K562 (cell line): ENCODE measurements around the gene FNDC11. TPM values are rescaled to one million over a fixed set of nuclear protein-coding genes. Genes with fewer than 3 reads are reported as not detected.

Experiments used
- ATAC-seq: fragments of 200-7000 bp; cut with Tn5 transposase; 3 replicates; pipeline ENCODE4 v1.9.1; 2020; ENCODE audit warnings: moderate library complexity
- BruUV-seq: library from RNA; stranded (reverse); fragments of 400-500 nt; replicated peaks from 2 replicates; lab custom pipeline; 2021; lab: Mats Ljungman, UMichigan
- CTCF ChIA-PET: fragments of 300-600 bp; formaldehyde crosslinking; extraction: SDS; loops from one replicate; lab custom pipeline; 2021; ENCODE audit warnings: low intra/inter-chr PET ratio; lab: Yijun Ruan, JAX
- POLR2A ChIA-PET: fragments of 300-600, 350-650 bp; sonication (Branson Sonifier 250); formaldehyde crosslinking; extraction: SDS; loops from one replicate; lab custom pipeline; 2021; ENCODE audit warnings: antibody characterized with exemption, inconsistent platforms; lab: Yijun Ruan, JAX
- DNase-seq, 4 experiments: peaks; one replicate each; pipeline versions ENCODE4 v3.0.0 to v3.0.0-alpha.2; 2011 to 2018; ENCODE audit warnings: low spot score in 3 of 4, mixed read lengths in 3 of 4; ENCODE audit errors: extremely low read depth in 1 of 4
- FAIRE-seq: peaks from 2 replicates; lab custom pipeline; 2011; peaks lifted over from hg19 to GRCh38; lab: Jason Lieb, UNC
- H2AFZ ChIP-seq: 2 replicates; pipeline ENCODE4 v1.6.0; 2011; ENCODE audit warnings: low read depth, low read length, control low read depth, inconsistent platforms
- H3K27ac ChIP-seq: fragments of 200-600 bp; 3 replicates; pipeline ENCODE4 v1.8.0; 2011; ENCODE audit warnings: low read depth, mild to moderate bottlenecking, control low read depth, inconsistent platforms, low read length, moderate library complexity, mixed read lengths; ENCODE audit errors: extremely low read depth
- H3K27me3 ChIP-seq, 2 experiments: fragments of 300-600 bp in 1 of 2; 2 replicates in 1 of 2; 3 replicates in 1 of 2; pipeline versions ENCODE4 v1.6.0 to v1.8.0; 2011; ENCODE audit warnings: inconsistent platforms in 2 of 2, low read length in 2 of 2, mild to moderate bottlenecking in 1 of 2, mixed read lengths in 1 of 2, moderate library complexity in 1 of 2; ENCODE audit not compliant: control insufficient read depth in 2 of 2, insufficient read depth in 2 of 2
- H3K36me3 ChIP-seq: fragments of 300-600 bp; 3 replicates; pipeline ENCODE4 v1.8.0; 2011; ENCODE audit warnings: mild to moderate bottlenecking, low read length, inconsistent platforms; ENCODE audit not compliant: control insufficient read depth, insufficient read depth
- H3K4me1 ChIP-seq, 2 experiments: fragments of 200-600 bp in 1 of 2; replicated peaks in 1 of 2; 2 replicates in 1 of 2; 3 replicates in 1 of 2; pipeline versions ENCODE4 v1.5.1 to v1.8.0; 2011; ENCODE audit warnings: inconsistent platforms in 2 of 2, low read length in 2 of 2, mild to moderate bottlenecking in 1 of 2, mixed read lengths in 1 of 2, moderate library complexity in 1 of 2; ENCODE audit not compliant: control insufficient read depth in 2 of 2, insufficient read depth in 2 of 2
- H3K4me2 ChIP-seq: 2 replicates; pipeline ENCODE4 v1.6.1; 2011; ENCODE audit warnings: low read length, control low read depth, inconsistent platforms, mixed read lengths; ENCODE audit not compliant: insufficient read depth
- H3K4me3 ChIP-seq: fragments of 200-600 bp; sonication (generic), shearing (Covaris generic); 2 replicates; pipeline ENCODE4 v1.5.1; 2016; ENCODE audit warnings: control low read depth, inconsistent platforms
- H3K79me2 ChIP-seq: fragments of 200-600 bp; 3 replicates; pipeline ENCODE4 v1.8.0; 2011; ENCODE audit warnings: low read length, inconsistent platforms; ENCODE audit not compliant: control insufficient read depth, insufficient read depth
- H3K9ac ChIP-seq, 2 experiments: 2 replicates each; pipeline versions ENCODE4 v1.6.0 to v1.6.1; 2011; ENCODE audit warnings: low read depth in 2 of 2, low read length in 2 of 2, control low read depth in 1 of 2, inconsistent platforms in 1 of 2, mild to moderate bottlenecking in 1 of 2, mixed read lengths in 1 of 2; ENCODE audit not compliant: insufficient read depth in 1 of 2
- H3K9me1 ChIP-seq: one replicate; pipeline ENCODE4 v1.6.0; 2011; ENCODE audit warnings: inconsistent platforms, mild to moderate bottlenecking, low read length, moderate library complexity; ENCODE audit not compliant: control insufficient read depth, insufficient read depth
- H3K9me3 ChIP-seq: replicated peaks from 2 replicates; pipeline ENCODE4 v1.5.1; 2011; ENCODE audit warnings: low read depth, low read length, inconsistent platforms; ENCODE audit not compliant: control insufficient read depth, insufficient read depth
- H4K20me1 ChIP-seq: replicated peaks from 2 replicates; pipeline ENCODE4 v1.6.1; 2011; ENCODE audit warnings: low read length, inconsistent platforms, mixed read lengths; ENCODE audit not compliant: control insufficient read depth, insufficient read depth
- ATF7 ChIP-seq: fragments of 450-650 bp; IDR thresholded peaks from 2 replicates; pipeline ENCODE4 v1.7.1; 2014; ENCODE audit warnings: mild to moderate bottlenecking, moderate library complexity
- DEAF1 ChIP-seq: fragments of 450-650 bp; formaldehyde crosslinking; IDR thresholded peaks from 2 replicates; pipeline ENCODE4 v1.4.0; 2020; ENCODE audit warnings: mild to moderate bottlenecking, moderate library complexity
- E2F3 ChIP-seq: fragments of 250-450 bp; sonication (Bioruptor Pico); IDR thresholded peaks from 2 replicates; pipeline ENCODE4 v1.4.0; 2020; ENCODE audit warnings: mild to moderate bottlenecking
- KDM2B ChIP-seq: fragments of 250-450 bp; sonication (Bioruptor Pico); IDR thresholded peaks from 2 replicates; pipeline ENCODE4 v1.8.0; 2021; ENCODE audit warnings: mild to moderate bottlenecking, moderate library complexity
- PKNOX1 ChIP-seq: fragments of 450-650 bp; IDR thresholded peaks from 2 replicates; pipeline ENCODE4 v1.6.1; 2016
- POLR3G ChIP-seq: IDR thresholded peaks from 2 replicates; pipeline ENCODE4 v1.6.1; 2011; ENCODE audit not compliant: insufficient read length, insufficient replicate concordance; ENCODE audit errors: extremely low read depth
- SMAD3 ChIP-seq: fragments of 450-650 bp; formaldehyde crosslinking; conservative IDR thresholded peaks from 2 replicates; pipeline ENCODE4 v1.4.0; 2020; ENCODE audit warnings: mild to moderate bottlenecking
- SRSF3 ChIP-seq: fragments of 200-400 bp; formaldehyde crosslinking; IDR thresholded peaks from 2 replicates; pipeline ENCODE4 v1.6.1; 2016; ENCODE audit warnings: mild to moderate bottlenecking, low read length, moderate library complexity; ENCODE audit not compliant: insufficient read depth
- TAF1 ChIP-seq: IDR thresholded peaks from 2 replicates; pipeline ENCODE4 v1.6.1; 2011; ENCODE audit warnings: mild to moderate bottlenecking, low read length, moderate library complexity; ENCODE audit not compliant: insufficient read depth, control insufficient read depth, severe bottlenecking; ENCODE audit errors: extremely low read depth
- TCFL5 ChIP-seq: fragments of 250-450 bp; sonication (Bioruptor Pico); conservative IDR thresholded peaks from 2 replicates; pipeline ENCODE4 v1.6.1; 2021; ENCODE audit warnings: mild to moderate bottlenecking, moderate library complexity, matching md5 sums
- ZBTB7A ChIP-seq: IDR thresholded peaks from 2 replicates; pipeline ENCODE4 v1.6.1; 2011; ENCODE audit warnings: low read depth, mild to moderate bottlenecking, low read length, moderate library complexity, borderline replicate concordance; ENCODE audit not compliant: control insufficient read depth
- ZNF347 ChIP-seq: fragments of 450-650 bp; formaldehyde crosslinking; IDR thresholded peaks from 2 replicates; pipeline ENCODE4 v1.4.0; 2020; ENCODE audit warnings: low read depth, mild to moderate bottlenecking, moderate library complexity
- WGBS: fragments of 100-300 bp; shearing (Covaris generic); methylation state at CpG from one replicate; pipeline ENCODE4 v1.1.6; 2016; ENCODE audit warnings: low coverage, mixed read lengths; ENCODE audit not compliant: insufficient coverage; ENCODE audit errors: missing lambda C conversion rate; 5-methylcytosine and 5-hydroxymethylcytosine counted together
- in situ Hi-C: fragments of 300-500 bp; cut with MboI; formaldehyde crosslinking; loops from 4 replicates; pipeline ENCODE4 v1.15.0; 2018; ENCODE audit warnings: inconsistent platforms, mixed read lengths
- intact Hi-C: fragments of 100-400 bp; cut with micrococcal nuclease; formaldehyde crosslinking; loops from 2 replicates; pipeline ENCODE4 v1.14.2; 2022
- polyA plus RNA-seq, 8 experiments: library from polyadenylated mRNA; depleted of rRNA in 4 of 8; stranded (reverse) in 5 of 8; unstranded in 3 of 8; fragments of >200 nt; fragmentation: Nextera tagmentation in 2 of 8; fragmentation: Illumina TruSeq in 1 of 8; extraction: Ambion mirVana in 2 of 8; extraction: Trizol in 1 of 8; gene quantifications; 2 replicates each; pipeline versions ENCODE4 v1.2.1 to v1.2.3, GENCODE V29; 2011 to 2014; ENCODE audit warnings: inconsistent platforms in 1 of 8, missing spikeins in 1 of 8
- total RNA-seq, 7 experiments: library from RNA; depleted of rRNA in 6 of 7; stranded (reverse); fragments of >200 nt in 6 of 7; fragmentation: Illumina TruSeq in 2 of 7; extraction: Trizol in 2 of 7; gene quantifications; 2 replicates each; pipeline versions ENCODE4 v1.2.1 to v1.2.3, GENCODE V29; 2011 to 2021; ENCODE audit warnings: low replicate concordance in 1 of 7

FNDC11 gene
- total and polyA plus RNA-seq, 9 of the 15 experiments (the other 6 are each of a cell fraction or from before 2014, with no cell fraction given) = 0.08 to 2.3 (median 0.64) TPM; not detected in 2

- TF ChIP-seq ZBTB7A = peak; percentile 35; the same call in 1 of the 2 replicates
- no peak for TF ChIP-seq E2F3
- H3K36me3 ChIP-seq = no peaks in the 10 kb centered on the region
- peaks cover 3% of the 10 kb centered on the region for H3K9me1 ChIP-seq
- H3K79me2 ChIP-seq = no peaks in the 10 kb centered on the region
- WGBS = 5% methylated on average over 11 of the region's 24 CpGs
- peak overlapping the region; percentile 81 for H3K4me2 ChIP-seq
- ChIA-PET POLR2A (interaction anchor here (0.6 kb wide), 2 partner anchors 17 to 53 kb away, joined by 3 read pairs; partner anchors contain the start of gene GMEB2), CTCF (no interaction called here)
- no peaks in the 10 kb centered on the region for H3K27me3 ChIP-seq
- in situ Hi-C loops (no loop called here), intact Hi-C loops (no loop called here)
- H4K20me1 ChIP-seq = peaks cover 3% of the 10 kb centered on the region; the same call in 1 of the 2 replicates
- H3K4me1 ChIP-seq = peaks cover 4 to 64% of the 10 kb centered on the region in 2 experiments; a peak in 4 of 5 replicates
- TSS peak; percentile 68 for BruUV-seq
- ATAC-seq (peak; percentile 11), DNase-seq (peak in 1 of 4 experiments; percentile 37), FAIRE-seq (no peak)
- H3K27ac ChIP-seq = peak overlapping the region; percentile 67; the same call in 2 of the 3 replicates
- peak overlapping the region; percentile 64 to 95 for H3K9ac ChIP-seq
- H3K4me3 ChIP-seq = peak overlapping the region; percentile 58
- H3K9me3 ChIP-seq = no peaks in the 10 kb centered on the region
- H2AFZ ChIP-seq = peak overlapping the region; percentile 59; the same call in 1 of the 2 replicates
Observed at GRCh38 chr20:63573647-63574131, 19.7 kb downstream of the FNDC11 start.

GRCh38 chr20:63574156-63574828 lies 20.3 kb downstream of the FNDC11 start, which contains the start of gene HELZ2:
TSS of gene HELZ2 (minus strand) at chr20:63574239. CDS start at chr20:63572385, 1,854 bp downstream.
- no peaks in the 10 kb centered on the region for H3K36me3 ChIP-seq
- CTCF ChIA-PET = no interaction called here
- peaks cover 3% of the 10 kb centered on the region for H3K9me1 ChIP-seq
- H3K27me3 ChIP-seq = no peaks in the 10 kb centered on the region
- H3K4me3 ChIP-seq = peak within 1 kb of the TSS; percentile 58
- H3K27ac ChIP-seq = peak within 1 kb of the TSS; percentile 67
- peaks cover 7 to 64% of the 10 kb centered on the region in 2 experiments for H3K4me1 ChIP-seq
- peak; percentile 87 for ATAC-seq
- peak within 1 kb of the TSS; percentile 81 for H3K4me2 ChIP-seq
- H3K79me2 ChIP-seq = no peaks in the 10 kb centered on the region
- no peak for FAIRE-seq
- no TSS peak for BruUV-seq
- in situ Hi-C loops (no loop called here), intact Hi-C loops (no loop called here)
- peak within 1 kb of the TSS; percentile 64 to 95 for H3K9ac ChIP-seq
- H4K20me1 ChIP-seq = peaks cover 3% of the 10 kb centered on the region; the same call in 1 of the 2 replicates
- DNase-seq = peak; percentile 77 to 88 (median 85)
- POLR2A ChIA-PET = interaction anchor here (0.6 kb wide), 1 partner anchor 53 kb away, joined by 3 read pairs; the partner anchor contains the start of gene GMEB2
- H3K9me3 ChIP-seq = no peaks in the 10 kb centered on the region
- peak within 1 kb of the TSS; percentile 93 for H2AFZ ChIP-seq
- WGBS = 8% methylated on average over 13 of the region's 40 CpGs
- TF ChIP-seq TAF1 (peak; percentile 65), PKNOX1 (no peak), KDM2B (CRISPR knock-in tag) (no peak), POLR3G (no peak), DEAF1 (CRISPR knock-in tag) (no peak), SMAD3 (CRISPR knock-in tag) (no peak), TCFL5 (CRISPR knock-in tag) (no peak), ZNF347 (no peak), SRSF3 (no peak), ATF7 (no peak)
